CD4-positive, alpha-beta T cell treated with Interleukin-6 for 4 hours (primary cell): ENCODE results near the gene WIZ.
"Not testable (repeated sequence)": the region's sequence is repeated elsewhere in the genome, so short reads cannot be mapped to it uniquely, and the experiment has no call there.

Source experiments
- DNase-seq: peaks from one replicate; pipeline ENCODE4 v3.0.0-alpha.2; 2020; ENCODE audit warnings: mixed read lengths

WIZ gene

GRCh38 chr19:15449620-15450527, at the start of gene WIZ:
Gene WIZ, minus strand, starts transcription at chr19:15449956. Its CDS starts 1,649 bp downstream, at chr19:15448307.
- DNase-seq = peak; percentile 88

- DNase-seq = no peak
Observed at GRCh38 chr19:15498910-15499309, 49.2 kb upstream of the WIZ start.

- DNase-seq = no peak
Observed at GRCh38 chr19:15498156-15498858, 48.6 kb upstream of the WIZ start.

- DNase-seq = no peak
Observed at GRCh38 chr19:15495151-15495550, 45.4 kb upstream of the WIZ start.

- DNase-seq = no peak
Observed at GRCh38 chr19:15488489-15489226, 38.9 kb upstream of the WIZ start.

GRCh38 chr19:15487038-15487437, 37.3 kb upstream of the WIZ start:
- no peak for DNase-seq

GRCh38 chr19:15485768-15486167, 36.0 kb upstream of the WIZ start:
- DNase-seq = not testable (repeated sequence)

- DNase-seq = not testable (repeated sequence)
Observed at GRCh38 chr19:15480996-15481395, 31.2 kb upstream of the WIZ start.

- DNase-seq = peak; percentile 24
Observed at GRCh38 chr19:15479391-15480345, 29.9 kb upstream of the WIZ start, which contains the start of gene PGLYRP2. Gene PGLYRP2, minus strand, starts transcription at chr19:15479501. Its CDS starts 130 bp downstream, at chr19:15479371.

- DNase-seq = no peak
Observed at GRCh38 chr19:15476325-15476724, 26.6 kb upstream of the WIZ start.

- DNase-seq = no peak
Observed at GRCh38 chr19:15475611-15476010, 25.9 kb upstream of the WIZ start.

- DNase-seq = no peak
Observed at GRCh38 chr19:15475169-15475568, 25.4 kb upstream of the WIZ start.

GRCh38 chr19:15473821-15474220, 24.1 kb upstream of the WIZ start:
- DNase-seq = not testable (repeated sequence)

- no peak for DNase-seq
Observed at GRCh38 chr19:15471639-15472101, 21.9 kb upstream of the WIZ start.

GRCh38 chr19:15469513-15470297, 19.9 kb upstream of the WIZ start:
- DNase-seq = peak; percentile 63

- no peak for DNase-seq
Observed at GRCh38 chr19:15468675-15469512, 19.1 kb upstream of the WIZ start.

GRCh38 chr19:15467734-15468214, 18.0 kb upstream of the WIZ start:
- no peak for DNase-seq

- DNase-seq = peak; percentile 81
Observed at GRCh38 chr19:15466851-15467733, 17.3 kb upstream of the WIZ start.
